Measurements from ENCODE around the gene MREG.
"Not testable (repeated sequence)": the region's sequence is repeated elsewhere in the genome, so short reads cannot be mapped to it uniquely, and the experiment has no call there.

Gene MREG

DNA sequence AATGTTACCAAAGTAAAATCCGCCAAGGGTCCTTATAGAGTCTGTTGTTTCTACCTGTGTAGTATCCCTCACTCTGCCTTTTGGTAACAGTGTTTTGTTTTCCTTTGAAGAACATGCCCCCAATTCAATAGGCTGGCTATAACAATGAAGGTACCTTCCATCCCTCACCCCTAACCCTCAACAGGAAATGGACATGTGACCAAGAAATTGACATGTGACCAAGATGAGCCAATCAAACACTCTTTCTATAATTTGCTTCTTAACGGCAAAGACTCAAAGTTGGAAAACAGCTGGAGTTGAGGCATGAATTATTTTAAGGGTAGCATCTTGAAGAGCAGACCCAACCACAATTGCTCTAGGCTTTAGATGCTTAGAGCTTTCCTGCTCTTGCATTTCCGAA is 5.4 kb upstream of the MREG start:
- no peak for DNase-seq

DNA sequence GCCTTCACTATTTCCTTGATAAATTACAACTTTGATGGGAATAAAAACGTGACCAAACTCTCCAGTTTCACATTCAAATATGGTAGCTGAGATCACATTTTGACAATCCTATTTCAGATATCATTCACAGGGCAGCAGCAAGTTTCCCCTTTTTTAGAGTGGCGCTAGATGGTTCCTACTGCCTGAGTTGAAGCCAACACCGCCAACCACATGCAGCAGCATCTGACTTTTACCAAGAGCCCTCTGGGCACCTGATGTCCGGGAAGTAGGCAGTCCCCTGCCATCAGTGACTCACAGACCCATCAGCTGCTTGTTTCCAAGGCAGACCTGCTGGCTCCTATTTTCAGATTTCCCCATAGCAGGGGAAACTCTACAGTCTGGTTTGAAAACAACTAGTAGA is 4.0 kb upstream of the MREG start:
- peak; percentile 57 for DNase-seq

DNA sequence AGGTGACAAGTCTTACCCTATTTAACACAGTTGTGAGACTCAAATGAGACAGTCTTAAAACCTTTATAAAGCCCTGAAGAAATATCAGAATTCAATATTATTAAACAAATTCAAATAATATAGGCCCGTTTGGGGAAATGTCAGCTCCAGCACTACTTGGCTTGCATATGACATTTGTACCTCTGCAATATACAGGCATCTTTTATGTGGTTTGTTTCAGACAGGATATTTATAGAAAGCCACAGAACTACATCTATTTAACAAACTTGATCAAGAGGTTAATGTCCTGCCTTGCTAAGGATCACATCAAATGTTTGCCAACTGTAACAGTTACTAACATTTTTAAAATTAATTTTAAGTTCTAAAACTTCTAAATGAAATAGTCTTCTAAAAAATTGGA is 3.2 kb upstream of the MREG start:
- DNase-seq, result peak; percentile 27

DNA sequence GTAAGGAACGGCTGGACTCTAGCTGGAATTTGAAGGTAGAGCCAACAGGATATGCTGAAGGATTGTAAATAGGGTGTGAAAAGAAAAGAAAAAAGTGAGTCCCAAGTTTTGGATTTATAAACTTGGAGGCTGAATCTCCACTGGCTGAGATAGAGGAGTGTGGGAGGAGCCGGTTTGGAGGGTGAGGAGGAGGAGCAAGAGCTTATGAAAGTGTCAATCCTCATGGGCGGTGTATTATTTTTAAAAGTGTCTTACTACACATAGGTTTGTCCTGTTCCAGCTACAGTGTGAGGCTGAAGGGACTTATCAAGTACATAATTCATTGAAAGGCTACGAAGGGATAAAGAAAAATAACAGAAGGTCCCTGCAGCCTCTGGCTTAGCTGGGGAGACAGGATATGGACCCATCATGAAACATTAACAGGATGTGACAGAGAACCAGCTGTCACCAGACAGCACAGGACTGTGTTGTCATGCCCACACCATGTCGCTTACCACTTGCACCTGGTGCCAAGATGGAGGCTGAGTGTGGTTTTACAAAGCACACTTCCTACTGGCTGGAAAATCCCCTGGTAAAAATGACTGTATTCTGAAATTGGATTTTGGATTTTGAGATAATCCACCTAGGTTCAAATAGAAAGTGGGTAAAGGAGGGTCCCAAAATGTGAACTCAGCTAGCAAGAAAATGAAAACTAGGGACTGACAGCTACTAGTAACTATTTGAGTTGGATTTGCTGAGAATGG is 2.5 kb upstream of the MREG start:
- DNase-seq, result peak; percentile 72

DNA sequence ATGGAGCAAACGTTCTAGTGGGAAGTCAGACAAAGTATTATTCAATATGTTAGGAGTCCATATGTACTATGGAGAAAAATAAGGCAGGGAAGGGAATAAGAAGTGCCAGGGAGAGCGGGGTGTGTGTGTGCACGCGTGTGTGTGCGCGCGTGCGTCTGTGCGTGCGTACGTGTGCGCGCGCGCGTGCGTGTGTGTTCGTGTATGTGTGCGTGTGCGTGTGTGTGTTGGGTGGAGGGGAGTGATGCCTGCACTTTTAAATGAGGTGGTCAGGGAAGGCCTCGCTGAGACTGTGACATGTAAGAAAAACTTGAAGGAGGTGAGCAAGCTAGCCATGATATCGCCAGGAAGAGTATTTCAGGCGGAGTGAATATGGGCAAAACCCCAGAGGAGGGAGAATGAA is 1.6 kb upstream of the MREG start:
- DNase-seq, result no peak

DNA sequence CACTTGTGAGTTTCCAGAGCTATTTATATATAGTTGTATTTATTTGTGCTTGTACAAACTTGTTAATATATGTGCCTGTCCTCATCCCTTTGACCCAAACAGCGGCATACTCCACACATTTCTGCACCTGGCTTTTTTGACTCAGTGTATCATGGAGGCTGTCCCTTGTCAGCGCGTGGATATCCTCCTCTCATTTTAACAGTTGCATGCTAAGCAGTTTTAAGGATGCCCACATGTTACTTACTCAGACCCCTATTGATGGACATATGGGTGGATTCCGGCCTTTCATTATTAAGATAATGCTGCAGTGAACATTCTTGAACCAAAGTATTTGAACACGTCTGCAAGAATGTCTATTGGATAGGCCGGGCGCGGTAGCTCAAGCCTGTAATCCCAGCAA is 655 bp upstream of the MREG start:
- DNase-seq, result no peak

DNA sequence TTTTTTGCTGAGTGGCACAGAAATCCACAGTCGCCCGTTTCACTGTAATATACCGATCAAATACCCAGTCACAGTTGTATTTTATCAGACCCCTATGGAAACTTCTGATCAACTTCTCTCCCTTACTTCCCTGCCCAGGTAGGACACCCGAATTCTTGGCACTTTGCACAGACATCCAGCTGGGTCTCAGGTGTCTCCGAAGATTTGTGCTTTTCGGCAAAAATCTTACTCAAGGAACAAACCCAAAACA is 596 bp downstream of the MREG start:
- DNase-seq, result no peak

DNA sequence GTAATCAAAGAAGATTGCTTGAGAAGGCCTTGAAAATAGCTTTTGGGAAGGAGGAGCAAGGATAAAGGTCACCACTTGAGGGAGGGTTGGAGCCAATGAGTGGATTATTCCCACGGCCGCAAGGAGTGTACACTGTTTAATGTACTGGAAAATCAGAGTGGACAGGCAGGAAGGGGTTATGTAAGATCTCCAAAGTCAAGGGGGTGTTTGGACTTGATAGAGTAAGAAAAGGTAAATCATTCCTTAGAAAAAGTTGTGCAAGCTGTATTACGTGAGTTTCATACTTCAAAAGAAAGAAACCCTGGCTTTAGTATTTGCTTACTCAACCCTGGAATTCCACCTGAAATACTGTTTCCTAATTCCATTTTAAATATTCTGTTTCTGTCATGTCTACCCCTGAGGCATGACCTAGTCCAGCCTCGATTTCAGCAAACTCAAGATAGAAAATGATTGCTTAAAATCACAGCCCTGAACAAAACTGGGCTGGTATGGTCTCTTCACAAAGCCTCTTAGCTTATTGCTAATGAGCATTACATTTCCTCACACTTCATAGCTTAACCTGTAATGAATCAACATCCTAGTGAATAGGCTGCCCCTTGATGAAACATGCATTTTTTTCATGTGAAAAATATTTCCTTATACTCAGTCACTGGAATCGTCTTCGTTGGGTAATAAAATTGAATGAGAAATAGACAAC is 1.1 kb downstream of the MREG start:
- DNase-seq, result no peak

DNA sequence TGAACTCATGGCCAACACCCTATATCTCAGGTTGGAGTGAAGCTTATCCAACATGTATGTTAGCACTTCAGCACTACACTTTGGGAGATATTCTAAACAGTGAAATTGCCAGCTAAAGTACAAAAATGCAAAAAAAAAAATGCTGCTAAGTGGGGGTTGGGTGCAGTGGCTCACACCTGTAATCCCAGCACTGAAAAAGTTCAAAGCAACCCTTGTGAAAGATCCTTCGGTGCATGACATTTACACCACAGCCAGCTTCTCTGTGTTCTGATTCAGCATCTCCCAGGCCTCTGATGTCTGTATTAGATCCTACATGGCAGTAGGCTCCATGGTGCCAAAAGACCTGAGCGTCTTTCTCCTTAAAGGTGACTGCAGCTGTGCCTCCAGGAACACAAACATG is 4.1 kb downstream of the MREG start:
- not testable (repeated sequence) for DNase-seq

DNA sequence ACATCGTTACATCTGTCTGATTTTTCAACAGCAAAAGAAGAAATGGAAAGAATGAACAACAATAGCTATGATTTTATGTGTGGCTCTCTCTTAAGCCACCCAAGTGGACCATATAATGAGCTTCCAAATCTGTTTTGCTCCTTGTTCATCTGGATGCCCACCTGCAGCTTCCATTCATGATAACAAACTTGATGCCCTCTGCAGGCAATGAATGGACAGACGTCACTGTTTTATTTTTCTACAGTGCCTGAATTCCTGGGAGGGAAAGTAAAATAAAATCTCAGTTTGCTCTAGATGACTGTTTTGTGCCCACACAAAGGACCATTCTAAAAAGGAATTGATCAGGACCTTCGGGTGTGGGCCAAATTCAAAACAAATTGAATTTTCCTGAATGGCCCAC is 5.0 kb downstream of the MREG start:
- DNase-seq, result no peak

DNA sequence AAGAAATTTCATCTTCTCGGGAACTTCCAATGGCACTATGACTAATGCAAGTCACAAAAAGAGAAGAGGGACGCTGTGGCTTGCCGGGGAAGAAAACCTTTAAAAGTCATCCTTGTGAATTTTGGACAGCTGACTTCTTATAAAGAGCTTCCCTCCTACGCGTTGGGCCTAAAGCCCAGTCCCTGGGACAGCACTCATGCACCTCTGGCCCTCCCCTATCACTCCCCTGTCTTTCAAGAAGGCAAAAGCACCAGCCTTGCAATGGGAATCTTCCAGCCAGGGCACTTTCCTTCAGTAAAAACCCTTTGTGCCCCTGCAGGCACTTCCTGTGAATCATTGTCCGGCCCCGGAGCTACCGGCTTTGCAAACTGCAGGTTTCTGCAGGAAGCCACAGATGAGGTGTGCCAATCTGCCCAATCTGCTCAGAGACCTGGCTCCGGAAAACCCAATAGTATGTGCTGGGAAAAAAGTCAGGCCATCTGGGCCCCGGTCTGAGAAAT is 7.1 kb downstream of the MREG start:
- peak; percentile 37 for DNase-seq

DNA sequence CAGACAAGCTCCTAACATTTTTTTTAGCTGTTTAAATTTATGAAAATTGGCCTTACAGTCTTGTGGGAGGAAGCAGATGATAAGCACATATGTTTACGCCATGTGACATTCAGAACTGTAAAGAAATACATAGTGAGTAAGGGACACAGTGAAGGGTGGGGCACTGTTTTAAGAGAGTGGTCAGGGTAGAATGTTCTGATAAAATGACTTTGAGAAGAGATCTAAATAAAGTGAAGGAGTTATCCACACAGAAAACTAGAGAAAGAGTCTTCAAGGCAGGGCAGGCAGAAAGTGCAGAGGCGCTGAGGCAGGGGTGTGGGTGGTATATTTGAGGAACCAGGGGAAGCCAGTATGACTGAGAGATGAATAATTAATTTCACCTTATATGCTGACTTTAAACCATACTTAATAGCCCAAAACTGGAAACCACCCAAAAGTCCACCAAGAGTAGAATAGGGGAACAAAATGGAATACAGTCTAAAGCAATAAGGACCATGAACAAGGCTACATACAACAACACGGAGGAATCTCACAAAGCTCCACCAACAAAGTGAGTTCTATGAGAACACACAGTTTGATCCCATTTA is 8.6 kb downstream of the MREG start:
- DNase-seq, result no peak

DNA sequence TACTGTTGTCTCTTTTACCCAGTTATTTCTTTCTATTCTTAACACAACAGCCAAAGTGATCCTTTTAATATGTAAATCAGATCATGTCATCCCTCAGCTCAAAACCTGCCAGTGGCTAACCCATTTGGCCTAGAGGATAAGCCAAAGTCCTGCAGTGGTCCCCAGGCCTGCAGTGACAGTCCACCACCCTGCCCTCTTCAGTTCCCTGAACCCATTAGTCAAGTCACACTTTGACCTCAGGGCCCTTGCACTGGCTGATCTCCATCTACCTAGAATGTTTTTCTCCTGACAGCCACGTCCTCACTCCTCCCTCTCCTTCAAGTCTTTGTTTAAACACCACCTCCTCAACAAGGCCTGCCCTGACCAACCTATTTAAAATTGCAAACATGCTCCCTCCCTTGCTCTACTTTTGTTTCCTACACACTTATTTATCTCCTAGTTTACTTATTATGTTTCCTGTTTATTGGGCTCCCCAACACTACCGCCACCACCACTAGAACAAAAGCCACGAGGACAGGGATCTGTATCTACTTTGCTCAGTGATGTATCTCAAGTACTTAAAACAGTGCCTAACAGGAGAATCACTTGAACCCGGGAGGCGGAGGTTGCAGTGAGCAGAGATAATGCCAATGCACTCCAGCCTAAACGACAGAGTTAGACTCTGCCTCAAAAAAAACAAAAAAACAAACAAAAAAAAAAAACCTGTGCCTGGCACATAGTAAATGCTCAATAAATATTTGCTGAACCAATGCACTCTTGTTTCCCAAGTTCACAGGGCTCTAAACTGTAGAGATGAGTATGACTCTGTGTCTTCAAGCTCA is 9.3 kb downstream of the MREG start:
- no peak for DNase-seq

DNA sequence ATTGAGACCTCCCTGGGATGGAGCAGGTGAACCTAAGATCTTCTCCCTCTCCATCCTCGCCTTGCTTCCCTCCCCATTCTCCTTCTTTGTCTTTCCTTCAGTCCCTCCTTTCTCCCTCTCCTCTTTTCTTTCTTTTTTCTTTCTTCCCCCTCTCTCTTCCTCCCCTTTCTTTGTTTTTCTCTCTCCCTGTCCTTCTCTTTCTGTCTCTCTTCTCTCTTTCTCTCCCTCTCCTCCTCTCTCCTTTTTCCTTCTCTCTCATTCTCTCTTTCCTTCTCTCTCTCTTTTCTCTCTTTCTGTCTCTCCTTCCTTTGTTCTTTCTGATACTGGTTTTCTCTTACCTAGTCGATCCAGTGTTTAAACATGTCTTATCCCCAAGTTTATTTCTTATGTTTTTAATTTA is 10.7 kb downstream of the MREG start:
- no peak for DNase-seq

DNA sequence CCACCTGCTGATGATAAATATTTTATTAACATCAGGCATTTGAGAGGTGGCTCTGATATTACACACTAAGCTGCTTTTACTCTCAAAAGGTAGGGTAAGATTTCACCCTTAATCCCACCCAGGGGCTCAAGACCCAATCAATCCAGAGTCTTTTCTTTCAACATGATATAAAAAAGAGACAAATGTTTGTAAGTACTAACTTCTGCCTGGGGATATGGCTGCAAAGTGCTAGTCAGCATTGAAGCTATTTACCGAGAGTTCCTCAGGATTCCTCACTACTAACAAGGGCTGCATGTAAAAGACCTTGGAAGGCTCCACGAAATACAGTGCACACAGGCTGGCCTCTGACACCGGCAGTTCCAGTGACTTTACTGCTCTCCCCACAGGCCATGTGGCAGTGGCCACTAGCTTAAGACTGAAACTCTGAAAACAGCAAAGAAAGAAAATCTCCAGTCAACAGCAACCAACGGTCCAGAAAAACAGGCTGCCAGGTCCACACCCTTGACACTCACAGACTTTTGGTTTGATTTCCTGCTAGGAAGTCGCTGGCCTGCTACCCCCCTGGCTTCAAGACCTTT is 11.2 kb downstream of the MREG start:
- DNase-seq, result no peak

DNA sequence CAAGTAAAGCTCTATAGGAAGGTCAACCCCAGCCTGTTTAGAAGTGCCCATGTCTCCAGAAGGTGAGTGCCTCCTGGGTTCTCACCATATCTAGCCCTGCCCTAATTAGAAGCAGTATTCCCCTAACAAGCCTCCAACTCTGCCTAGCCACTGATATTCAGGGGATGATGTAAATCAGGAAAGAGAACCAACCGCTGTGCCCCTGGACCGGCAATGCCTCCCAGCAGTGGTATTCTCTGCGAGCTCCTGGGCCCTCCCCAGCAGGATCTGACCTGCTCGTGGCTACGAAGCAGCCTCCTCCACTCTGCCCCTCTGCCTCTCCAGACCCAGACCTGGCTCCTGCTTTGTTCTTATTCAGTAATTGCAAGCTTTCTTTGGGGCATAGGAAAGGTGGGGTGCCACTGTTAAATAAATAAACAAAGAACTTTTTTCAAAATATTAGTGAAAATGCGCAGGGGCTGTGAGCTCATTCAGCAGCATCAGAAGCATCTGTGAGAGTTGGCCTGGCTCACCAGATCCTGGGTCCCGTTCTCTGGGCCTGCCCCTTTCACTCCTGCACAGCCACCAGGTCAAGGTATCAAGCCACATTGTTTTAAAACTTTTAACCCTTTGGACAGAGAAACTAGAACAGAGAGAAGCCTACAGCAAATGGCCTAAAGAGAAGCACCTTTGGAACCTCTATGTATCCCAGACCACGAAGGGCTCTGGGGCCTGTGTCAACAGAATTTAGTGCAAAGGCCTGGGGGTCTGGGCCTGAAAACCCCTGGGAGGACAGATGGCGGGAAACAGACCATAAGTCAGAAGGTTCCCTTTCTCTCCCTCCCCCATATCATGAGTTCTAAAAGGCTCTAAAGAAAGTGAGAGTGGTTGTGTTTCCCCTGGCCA is 11.9 kb downstream of the MREG start:
- DNase-seq, result no peak

DNA sequence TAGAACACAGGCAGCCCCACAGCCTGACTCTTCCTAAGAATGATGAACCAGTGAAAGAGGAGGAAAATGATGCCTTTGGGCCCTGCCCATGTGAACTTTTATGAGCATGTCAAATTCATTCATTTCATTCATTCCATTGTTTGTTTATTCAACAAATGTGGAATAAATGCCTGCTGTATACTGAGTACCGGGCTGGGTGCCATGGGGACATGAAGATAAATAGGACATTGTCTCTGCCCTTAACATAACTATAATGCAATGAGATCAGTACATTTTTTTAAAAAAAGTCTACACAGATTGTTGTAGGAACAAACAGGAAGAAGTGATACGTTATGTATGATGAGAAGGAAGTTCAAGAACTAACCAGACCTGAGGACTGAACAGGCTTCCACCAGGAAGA is 14.7 kb downstream of the MREG start:
- DNase-seq, result no peak

DNA sequence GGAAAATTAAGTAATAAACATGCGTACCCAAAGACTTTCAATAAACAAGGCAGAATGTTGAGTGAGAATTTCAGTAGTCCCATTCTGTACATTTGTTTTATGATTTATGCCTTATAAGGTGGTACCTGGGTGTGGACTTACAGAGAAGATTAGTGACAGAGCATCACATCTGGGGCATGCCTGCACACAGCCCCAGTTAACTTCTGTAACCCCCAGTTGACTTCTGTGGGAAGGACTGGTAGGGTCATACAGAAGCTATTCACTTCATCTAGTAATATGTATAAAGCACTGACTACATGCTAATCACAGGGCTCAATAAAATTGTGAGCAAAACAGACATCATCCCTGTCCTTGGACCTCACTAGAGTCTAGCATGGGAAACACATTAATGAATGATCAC is 16.1 kb downstream of the MREG start:
- no peak for DNase-seq

DNA sequence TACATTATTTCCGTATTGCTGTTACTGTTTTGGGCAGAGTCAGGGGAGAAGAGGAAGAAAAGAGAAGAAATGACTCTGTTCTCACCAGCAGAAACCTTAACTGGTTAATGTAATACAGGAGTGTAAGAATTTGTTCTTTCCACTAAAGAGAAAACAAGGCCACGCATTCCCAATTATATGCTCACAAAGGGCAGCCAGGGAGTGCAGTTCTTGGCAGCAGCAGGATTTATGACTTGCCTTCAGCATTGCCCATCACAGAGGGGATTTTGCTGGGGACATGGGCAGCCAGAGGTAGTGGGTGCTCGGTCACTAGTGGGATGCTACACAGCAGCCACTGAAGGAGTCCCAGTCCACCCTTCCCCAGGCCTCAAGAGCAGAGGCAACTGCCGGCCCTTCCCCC is 18.4 kb downstream of the MREG start:
- no peak for DNase-seq

DNA sequence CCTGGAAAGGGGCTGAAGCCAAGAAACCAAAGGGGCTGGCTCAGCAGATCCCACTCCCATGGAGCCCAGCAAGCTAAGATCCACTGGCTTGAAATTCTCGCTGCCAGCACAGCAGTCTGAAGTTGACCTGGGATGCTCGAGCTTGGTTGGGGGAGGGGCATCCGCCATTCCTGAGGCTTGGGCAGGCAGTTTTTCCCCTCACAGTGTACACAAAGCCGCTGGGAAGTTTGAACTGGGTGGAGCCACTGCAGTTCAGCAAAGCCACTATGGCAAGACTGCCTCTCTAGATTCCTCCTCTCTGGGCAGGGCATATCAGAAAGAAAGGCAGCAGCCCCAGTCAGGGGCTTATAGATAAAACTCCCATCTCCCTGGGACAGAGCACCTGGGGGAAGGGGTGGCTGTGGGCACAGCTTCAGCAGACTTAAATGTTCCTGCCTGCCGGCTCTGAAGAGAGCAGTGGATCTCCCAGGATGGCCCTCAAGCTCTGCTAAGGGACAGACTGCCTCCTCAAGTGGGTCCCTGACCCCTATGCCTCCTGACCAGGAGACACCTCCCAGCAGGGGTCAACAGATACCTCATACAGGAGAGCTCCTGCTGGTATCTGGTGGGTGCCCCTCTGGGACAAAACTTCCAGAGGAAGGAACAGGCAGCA is 24.7 kb downstream of the MREG start:
- not testable (repeated sequence) for DNase-seq

DNA sequence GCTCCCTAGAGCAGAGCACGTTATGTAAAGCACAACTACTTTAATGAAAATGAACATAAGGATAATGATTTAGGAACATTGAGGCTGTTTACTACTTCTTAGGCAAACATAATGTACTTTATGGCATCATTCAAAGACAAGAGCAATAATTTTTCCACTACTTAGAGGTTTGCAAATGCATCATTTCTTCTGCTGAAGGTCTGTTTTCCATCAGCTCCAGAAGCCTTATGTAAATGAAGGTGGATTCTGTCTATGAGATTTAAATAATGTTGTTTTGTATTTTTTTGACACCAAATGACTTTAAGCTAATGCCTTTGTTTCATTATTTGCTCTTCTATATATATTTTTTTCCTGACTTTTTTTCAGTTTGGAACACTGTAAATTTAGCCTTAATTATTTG is 28.1 kb downstream of the MREG start:
- DNase-seq, result no peak

DNA sequence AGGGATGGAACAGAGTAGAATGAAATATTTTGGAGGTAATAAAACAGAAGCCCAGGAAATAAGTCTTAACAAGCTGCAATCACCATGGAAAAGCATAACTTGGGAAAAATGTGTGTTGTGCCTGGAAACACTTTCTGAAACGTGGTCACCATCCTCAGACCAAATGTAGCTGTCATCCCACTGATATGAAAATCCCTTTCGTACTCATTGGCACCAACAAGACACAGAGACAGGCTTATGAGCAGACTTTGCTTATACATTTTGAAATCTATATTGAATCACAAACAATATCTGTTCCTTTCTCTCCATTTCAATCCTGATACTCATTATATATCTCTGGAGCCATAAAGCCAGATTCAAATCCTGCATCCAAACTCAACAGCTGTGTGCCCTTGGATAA is 28.7 kb downstream of the MREG start:
- DNase-seq, result no peak
